K562 (cell line): ENCODE measurements around the gene ERAL1. TPM values are rescaled to one million over a fixed set of nuclear protein-coding genes. Genes with fewer than 3 reads are reported as not detected.

Experiments used
- ARHGAP35 ChIP-seq: fragments of 450-650 bp; IDR thresholded peaks from 2 replicates; pipeline ENCODE4 v1.6.1; 2018; ENCODE audit not compliant: partially characterized antibody
- FOXK1 ChIP-seq: sonication (generic); formaldehyde crosslinking; IDR thresholded peaks from 2 replicates; pipeline ENCODE4 v1.8.0; 2022; ENCODE audit warnings: missing genetic modification reagents, mild to moderate bottlenecking, borderline replicate concordance
- FUS ChIP-seq: fragments of 200-400 bp; formaldehyde crosslinking; optimal IDR thresholded peaks from 2 replicates; pipeline ENCODE3; 2017; ENCODE audit warnings: low read depth, low read length
- KLF13 ChIP-seq: fragments of 450-650 bp; IDR thresholded peaks from 2 replicates; pipeline ENCODE4 v1.6.1; 2016; ENCODE audit warnings: missing genetic modification characterization, low read depth, mild to moderate bottlenecking, missing compliant biosample characterization, moderate library complexity, borderline replicate concordance
- MBD2 ChIP-seq: sonication (generic); IDR thresholded peaks from 2 replicates; pipeline ENCODE4 v1.6.1; 2016; ENCODE audit warnings: low read depth, borderline replicate concordance
- NFIC ChIP-seq: fragments of 450-650 bp; IDR thresholded peaks from 2 replicates; pipeline ENCODE4 v1.6.1; 2017; ENCODE audit warnings: mild to moderate bottlenecking, inconsistent platforms
- NFIX ChIP-seq: fragments of 250-450 bp; sonication (Bioruptor Pico); IDR thresholded peaks from 2 replicates; pipeline ENCODE4 v1.4.0; 2020; ENCODE audit warnings: low read depth, mild to moderate bottlenecking, moderate library complexity
- NR3C1 ChIP-seq: sonication (generic); formaldehyde crosslinking; IDR thresholded peaks from 2 replicates; pipeline ENCODE4 v1.8.1; 2022; ENCODE audit warnings: missing genetic modification reagents
- POLR3G ChIP-seq: IDR thresholded peaks from 2 replicates; pipeline ENCODE4 v1.6.1; 2011; ENCODE audit not compliant: insufficient read length, insufficient replicate concordance; ENCODE audit errors: extremely low read depth
- ZNF121 ChIP-seq: sonication (generic); formaldehyde crosslinking; conservative IDR thresholded peaks from 2 replicates; pipeline ENCODE4 v1.8.0; 2022; ENCODE audit warnings: missing genetic modification reagents
- ZNF408 ChIP-seq: fragments of 250-450 bp; sonication (Bioruptor Pico); IDR thresholded peaks from 2 replicates; pipeline ENCODE4 v1.4.0; 2020; ENCODE audit warnings: low read depth, mild to moderate bottlenecking, moderate library complexity
- polyA plus RNA-seq, 8 experiments: library from polyadenylated mRNA; depleted of rRNA in 4 of 8; stranded (reverse) in 5 of 8; unstranded in 3 of 8; fragments of >200 nt; fragmentation: Nextera tagmentation in 2 of 8; fragmentation: Illumina TruSeq in 1 of 8; extraction: Ambion mirVana in 2 of 8; extraction: Trizol in 1 of 8; gene quantifications; 2 replicates each; pipeline versions ENCODE4 v1.2.1 to v1.2.3, GENCODE V29; 2011 to 2014; ENCODE audit warnings: inconsistent platforms in 1 of 8, missing spikeins in 1 of 8
- total RNA-seq, 7 experiments: library from RNA; depleted of rRNA in 6 of 7; stranded (reverse); fragments of >200 nt in 6 of 7; fragmentation: Illumina TruSeq in 2 of 7; extraction: Trizol in 2 of 7; gene quantifications; 2 replicates each; pipeline versions ENCODE4 v1.2.1 to v1.2.3, GENCODE V29; 2011 to 2021; ENCODE audit warnings: low replicate concordance in 1 of 7
- TF ChIP-seq, protein P1 (sequence below): sonication (generic); formaldehyde crosslinking; IDR thresholded peaks from 2 replicates; pipeline ENCODE4 v1.8.0; 2022; ENCODE audit warnings: mild to moderate bottlenecking, missing genetic modification reagents, borderline replicate concordance
- TF ChIP-seq, protein P2 (sequence below): IDR thresholded peaks from 2 replicates; pipeline ENCODE4 v1.6.1; 2016; ENCODE audit warnings: missing genetic modification characterization, missing compliant biosample characterization
- TF ChIP-seq, protein P3 (sequence below): fragments of 450-650 bp; formaldehyde crosslinking; IDR thresholded peaks from 2 replicates; pipeline ENCODE4 v1.4.0; 2020; ENCODE audit warnings: mild to moderate bottlenecking, moderate library complexity
- TF ChIP-seq, protein P4 (sequence below): fragments of 250-450 bp; sonication (Bioruptor Pico); IDR thresholded peaks from 2 replicates; pipeline ENCODE4 v1.4.0; 2020; ENCODE audit warnings: mild to moderate bottlenecking
- TF ChIP-seq, protein P5 (sequence below): fragments of 450-650 bp; formaldehyde crosslinking; IDR thresholded peaks from 2 replicates; pipeline ENCODE4 v1.4.0; 2020; ENCODE audit warnings: mild to moderate bottlenecking, moderate library complexity
- TF ChIP-seq, protein P6 (sequence below): fragments of 250-450 bp; sonication (Bioruptor Pico); IDR thresholded peaks from 2 replicates; pipeline ENCODE4 v1.5.0; 2021

Gene ERAL1
- total and polyA plus RNA-seq, 9 of the 15 experiments (the other 6 are each of a cell fraction or from before 2014, with no cell fraction given): 37.5 to 351 (median 106) TPM

DNA sequence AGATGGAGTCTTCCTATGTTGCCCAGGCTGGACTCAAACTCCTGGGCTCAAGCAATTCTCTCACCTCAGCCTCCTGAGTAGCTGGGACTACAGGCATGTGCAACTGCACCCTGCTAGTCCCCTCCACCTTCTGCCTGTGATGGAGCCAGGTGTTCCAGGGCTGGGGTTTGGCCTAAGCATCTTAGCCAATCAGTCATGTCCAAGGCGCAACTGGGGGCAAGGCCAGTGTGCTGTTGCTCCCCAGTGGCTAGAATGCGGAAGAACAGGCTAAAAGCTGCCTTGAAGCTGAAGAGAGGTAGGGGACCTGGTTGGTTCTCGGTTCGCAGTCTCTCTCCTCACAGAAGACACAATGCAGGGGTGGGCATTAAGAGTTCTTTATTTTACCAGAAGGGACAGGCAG, 24.2 kb downstream of the ERAL1 start (continued):
- TF ChIP-seq, protein P1, sequence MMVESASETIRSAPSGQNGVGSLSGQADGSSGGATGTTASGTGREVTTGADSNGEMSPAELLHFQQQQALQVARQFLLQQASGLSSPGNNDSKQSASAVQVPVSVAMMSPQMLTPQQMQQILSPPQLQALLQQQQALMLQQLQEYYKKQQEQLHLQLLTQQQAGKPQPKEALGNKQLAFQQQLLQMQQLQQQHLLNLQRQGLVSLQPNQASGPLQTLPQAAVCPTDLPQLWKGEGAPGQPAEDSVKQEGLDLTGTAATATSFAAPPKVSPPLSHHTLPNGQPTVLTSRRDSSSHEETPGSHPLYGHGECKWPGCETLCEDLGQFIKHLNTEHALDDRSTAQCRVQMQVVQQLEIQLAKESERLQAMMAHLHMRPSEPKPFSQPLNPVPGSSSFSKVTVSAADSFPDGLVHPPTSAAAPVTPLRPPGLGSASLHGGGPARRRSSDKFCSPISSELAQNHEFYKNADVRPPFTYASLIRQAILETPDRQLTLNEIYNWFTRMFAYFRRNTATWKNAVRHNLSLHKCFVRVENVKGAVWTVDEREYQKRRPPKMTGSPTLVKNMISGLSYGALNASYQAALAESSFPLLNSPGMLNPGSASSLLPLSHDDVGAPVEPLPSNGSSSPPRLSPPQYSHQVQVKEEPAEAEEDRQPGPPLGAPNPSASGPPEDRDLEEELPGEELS (CRISPR knock-in tag): no peak
- no peak for TF ChIP-seq NFIC
- TF ChIP-seq FUS: no peak
- TF ChIP-seq, protein P2, sequence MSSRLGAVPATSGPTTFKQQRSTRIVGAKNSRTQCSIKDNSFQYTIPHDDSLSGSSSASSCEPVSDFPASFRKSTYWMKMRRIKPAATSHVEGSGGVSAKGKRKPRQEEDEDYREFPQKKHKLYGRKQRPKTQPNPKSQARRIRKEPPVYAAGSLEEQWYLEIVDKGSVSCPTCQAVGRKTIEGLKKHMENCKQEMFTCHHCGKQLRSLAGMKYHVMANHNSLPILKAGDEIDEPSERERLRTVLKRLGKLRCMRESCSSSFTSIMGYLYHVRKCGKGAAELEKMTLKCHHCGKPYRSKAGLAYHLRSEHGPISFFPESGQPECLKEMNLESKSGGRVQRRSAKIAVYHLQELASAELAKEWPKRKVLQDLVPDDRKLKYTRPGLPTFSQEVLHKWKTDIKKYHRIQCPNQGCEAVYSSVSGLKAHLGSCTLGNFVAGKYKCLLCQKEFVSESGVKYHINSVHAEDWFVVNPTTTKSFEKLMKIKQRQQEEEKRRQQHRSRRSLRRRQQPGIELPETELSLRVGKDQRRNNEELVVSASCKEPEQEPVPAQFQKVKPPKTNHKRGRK (tag): no peak
- TF ChIP-seq ZNF121 (CRISPR knock-in tag): no peak
- no peak for TF ChIP-seq FOXK1 (CRISPR knock-in tag)
- TF ChIP-seq, protein P3, sequence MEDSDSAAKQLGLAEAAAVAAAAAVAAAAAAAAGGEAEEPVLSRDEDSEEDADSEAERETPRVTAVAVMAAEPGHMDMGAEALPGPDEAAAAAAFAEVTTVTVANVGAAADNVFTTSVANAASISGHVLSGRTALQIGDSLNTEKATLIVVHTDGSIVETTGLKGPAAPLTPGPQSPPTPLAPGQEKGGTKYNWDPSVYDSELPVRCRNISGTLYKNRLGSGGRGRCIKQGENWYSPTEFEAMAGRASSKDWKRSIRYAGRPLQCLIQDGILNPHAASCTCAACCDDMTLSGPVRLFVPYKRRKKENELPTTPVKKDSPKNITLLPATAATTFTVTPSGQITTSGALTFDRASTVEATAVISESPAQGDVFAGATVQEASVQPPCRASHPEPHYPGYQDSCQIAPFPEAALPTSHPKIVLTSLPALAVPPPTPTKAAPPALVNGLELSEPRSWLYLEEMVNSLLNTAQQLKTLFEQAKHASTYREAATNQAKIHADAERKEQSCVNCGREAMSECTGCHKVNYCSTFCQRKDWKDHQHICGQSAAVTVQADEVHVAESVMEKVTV (CRISPR knock-in tag): no peak
- TF ChIP-seq, protein P4, sequence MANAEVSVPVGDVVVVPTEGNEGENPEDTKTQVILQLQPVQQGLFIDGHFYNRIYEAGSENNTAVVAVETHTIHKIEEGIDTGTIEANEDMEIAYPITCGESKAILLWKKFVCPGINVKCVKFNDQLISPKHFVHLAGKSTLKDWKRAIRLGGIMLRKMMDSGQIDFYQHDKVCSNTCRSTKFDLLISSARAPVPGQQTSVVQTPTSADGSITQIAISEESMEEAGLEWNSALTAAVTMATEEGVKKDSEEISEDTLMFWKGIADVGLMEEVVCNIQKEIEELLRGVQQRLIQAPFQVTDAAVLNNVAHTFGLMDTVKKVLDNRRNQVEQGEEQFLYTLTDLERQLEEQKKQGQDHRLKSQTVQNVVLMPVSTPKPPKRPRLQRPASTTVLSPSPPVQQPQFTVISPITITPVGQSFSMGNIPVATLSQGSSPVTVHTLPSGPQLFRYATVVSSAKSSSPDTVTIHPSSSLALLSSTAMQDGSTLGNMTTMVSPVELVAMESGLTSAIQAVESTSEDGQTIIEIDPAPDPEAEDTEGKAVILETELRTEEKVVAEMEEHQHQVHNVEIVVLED: no peak
- TF ChIP-seq, protein P5, sequence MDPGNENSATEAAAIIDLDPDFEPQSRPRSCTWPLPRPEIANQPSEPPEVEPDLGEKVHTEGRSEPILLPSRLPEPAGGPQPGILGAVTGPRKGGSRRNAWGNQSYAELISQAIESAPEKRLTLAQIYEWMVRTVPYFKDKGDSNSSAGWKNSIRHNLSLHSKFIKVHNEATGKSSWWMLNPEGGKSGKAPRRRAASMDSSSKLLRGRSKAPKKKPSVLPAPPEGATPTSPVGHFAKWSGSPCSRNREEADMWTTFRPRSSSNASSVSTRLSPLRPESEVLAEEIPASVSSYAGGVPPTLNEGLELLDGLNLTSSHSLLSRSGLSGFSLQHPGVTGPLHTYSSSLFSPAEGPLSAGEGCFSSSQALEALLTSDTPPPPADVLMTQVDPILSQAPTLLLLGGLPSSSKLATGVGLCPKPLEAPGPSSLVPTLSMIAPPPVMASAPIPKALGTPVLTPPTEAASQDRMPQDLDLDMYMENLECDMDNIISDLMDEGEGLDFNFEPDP (CRISPR knock-in tag): no peak
- no peak for TF ChIP-seq KLF13 (tag)
- no peak for TF ChIP-seq POLR3G
- TF ChIP-seq NFIX (CRISPR knock-in tag): no peak
- TF ChIP-seq MBD2: no peak
- TF ChIP-seq ARHGAP35: no peak
- no peak for TF ChIP-seq NR3C1 (CRISPR knock-in tag)
- no peak for TF ChIP-seq ZNF408 (CRISPR knock-in tag)
- TF ChIP-seq, protein P6, sequence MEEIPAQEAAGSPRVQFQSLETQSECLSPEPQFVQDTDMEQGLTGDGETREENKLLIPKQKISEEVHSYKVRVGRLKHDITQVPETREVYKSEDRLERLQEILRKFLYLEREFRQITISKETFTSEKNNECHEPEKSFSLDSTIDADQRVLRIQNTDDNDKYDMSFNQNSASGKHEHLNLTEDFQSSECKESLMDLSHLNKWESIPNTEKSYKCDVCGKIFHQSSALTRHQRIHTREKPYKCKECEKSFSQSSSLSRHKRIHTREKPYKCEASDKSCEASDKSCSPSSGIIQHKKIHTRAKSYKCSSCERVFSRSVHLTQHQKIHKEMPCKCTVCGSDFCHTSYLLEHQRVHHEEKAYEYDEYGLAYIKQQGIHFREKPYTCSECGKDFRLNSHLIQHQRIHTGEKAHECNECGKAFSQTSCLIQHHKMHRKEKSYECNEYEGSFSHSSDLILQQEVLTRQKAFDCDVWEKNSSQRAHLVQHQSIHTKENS: no peak
